ENCODE measurements around the gene BTG4. TPM values are rescaled to one million over a fixed set of nuclear protein-coding genes. Genes with fewer than 3 reads are reported as not detected.
A peak's percentile ranks its signal among the peaks of the same experiment; 100 is the strongest.

Gene BTG4
- total RNA-seq, 3 donors from 2014 or later (not counting 1 experiment from before 2014, with no cell fraction given): not detected

GRCh38 chr11:111535281-111535680, 23.1 kb upstream of the BTG4 start:
- no peaks in the 10 kb centered on the region for H3K9me3 ChIP-seq (ENCODE audit: control insufficient read depth, insufficient read depth, low read length)
- H3K27ac Mint-ChIP-seq: no peak overlapping the region
- 83% methylated on average over 6 of the region's 6 CpGs for WGBS (ENCODE audit: insufficient coverage)
- DNase-seq (no peak), ATAC-seq (no peak)
- H3K27me3 Mint-ChIP-seq (ENCODE audit: low read depth in 2 of 2): peaks cover 53 to 63% of the 10 kb centered on the region in 2 donors
- peaks cover 10% of the 10 kb centered on the region for H3K4me1 ChIP-seq (ENCODE audit: control insufficient read depth, insufficient read depth, low read length)
- TF ChIP-seq, protein P1, sequence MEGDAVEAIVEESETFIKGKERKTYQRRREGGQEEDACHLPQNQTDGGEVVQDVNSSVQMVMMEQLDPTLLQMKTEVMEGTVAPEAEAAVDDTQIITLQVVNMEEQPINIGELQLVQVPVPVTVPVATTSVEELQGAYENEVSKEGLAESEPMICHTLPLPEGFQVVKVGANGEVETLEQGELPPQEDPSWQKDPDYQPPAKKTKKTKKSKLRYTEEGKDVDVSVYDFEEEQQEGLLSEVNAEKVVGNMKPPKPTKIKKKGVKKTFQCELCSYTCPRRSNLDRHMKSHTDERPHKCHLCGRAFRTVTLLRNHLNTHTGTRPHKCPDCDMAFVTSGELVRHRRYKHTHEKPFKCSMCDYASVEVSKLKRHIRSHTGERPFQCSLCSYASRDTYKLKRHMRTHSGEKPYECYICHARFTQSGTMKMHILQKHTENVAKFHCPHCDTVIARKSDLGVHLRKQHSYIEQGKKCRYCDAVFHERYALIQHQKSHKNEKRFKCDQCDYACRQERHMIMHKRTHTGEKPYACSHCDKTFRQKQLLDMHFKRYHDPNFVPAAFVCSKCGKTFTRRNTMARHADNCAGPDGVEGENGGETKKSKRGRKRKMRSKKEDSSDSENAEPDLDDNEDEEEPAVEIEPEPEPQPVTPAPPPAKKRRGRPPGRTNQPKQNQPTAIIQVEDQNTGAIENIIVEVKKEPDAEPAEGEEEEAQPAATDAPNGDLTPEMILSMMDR (IDR thresholded peaks at IDR 0.05): no peak
- H3K27me3 ChIP-seq (ENCODE audit: control insufficient read depth, insufficient read depth, low read length): peaks cover 22% of the 10 kb centered on the region
- H3K4me1 Mint-ChIP-seq: peaks cover 7 to 16% of the 10 kb centered on the region in 2 donors
- H3K27ac ChIP-seq (ENCODE audit: low read length): no peak overlapping the region
- no peaks in the 10 kb centered on the region for H3K36me3 ChIP-seq (ENCODE audit: control insufficient read depth, insufficient read depth, low read length)
- H3K4me3 Mint-ChIP-seq: no peak overlapping the region
- no peaks in the 10 kb centered on the region for H3K9me3 Mint-ChIP-seq
- no peak overlapping the region for H3K4me3 ChIP-seq (ENCODE audit: low read length)
- intact Hi-C loops (cut with micrococcal nuclease): no loop called here
- no peaks in the 10 kb centered on the region for H3K36me3 Mint-ChIP-seq

GRCh38 chr11:111532365-111532709, 20.2 kb upstream of the BTG4 start:
- intact Hi-C loops (cut with micrococcal nuclease): no loop called here
- ATAC-seq (no peak), DNase-seq (no peak)
- WGBS (ENCODE audit: insufficient coverage): 86% methylated on average over 5 of the region's 5 CpGs
- no peaks in the 10 kb centered on the region for H3K9me3 ChIP-seq (ENCODE audit: control insufficient read depth, insufficient read depth, low read length)
- H3K36me3 ChIP-seq (ENCODE audit: control insufficient read depth, insufficient read depth, low read length): no peaks in the 10 kb centered on the region
- no peak overlapping the region for H3K4me3 ChIP-seq (ENCODE audit: low read length)
- no peak overlapping the region for H3K27ac Mint-ChIP-seq
- peaks cover 13% of the 10 kb centered on the region for H3K27me3 ChIP-seq (ENCODE audit: control insufficient read depth, insufficient read depth, low read length)
- peaks cover 0 to 4% of the 10 kb centered on the region in 2 donors for H3K4me1 Mint-ChIP-seq
- no peaks in the 10 kb centered on the region for H3K4me1 ChIP-seq (ENCODE audit: control insufficient read depth, insufficient read depth, low read length)
- H3K27ac ChIP-seq (ENCODE audit: low read length): no peak overlapping the region
- H3K27me3 Mint-ChIP-seq (ENCODE audit: low read depth in 2 of 2): peaks cover 38 to 41% of the 10 kb centered on the region in 2 donors
- no peaks in the 10 kb centered on the region for H3K9me3 Mint-ChIP-seq
- TF ChIP-seq, protein P1 (IDR thresholded peaks at IDR 0.05): no peak
- no peak overlapping the region for H3K4me3 Mint-ChIP-seq
- no peaks in the 10 kb centered on the region for H3K36me3 Mint-ChIP-seq

DNA sequence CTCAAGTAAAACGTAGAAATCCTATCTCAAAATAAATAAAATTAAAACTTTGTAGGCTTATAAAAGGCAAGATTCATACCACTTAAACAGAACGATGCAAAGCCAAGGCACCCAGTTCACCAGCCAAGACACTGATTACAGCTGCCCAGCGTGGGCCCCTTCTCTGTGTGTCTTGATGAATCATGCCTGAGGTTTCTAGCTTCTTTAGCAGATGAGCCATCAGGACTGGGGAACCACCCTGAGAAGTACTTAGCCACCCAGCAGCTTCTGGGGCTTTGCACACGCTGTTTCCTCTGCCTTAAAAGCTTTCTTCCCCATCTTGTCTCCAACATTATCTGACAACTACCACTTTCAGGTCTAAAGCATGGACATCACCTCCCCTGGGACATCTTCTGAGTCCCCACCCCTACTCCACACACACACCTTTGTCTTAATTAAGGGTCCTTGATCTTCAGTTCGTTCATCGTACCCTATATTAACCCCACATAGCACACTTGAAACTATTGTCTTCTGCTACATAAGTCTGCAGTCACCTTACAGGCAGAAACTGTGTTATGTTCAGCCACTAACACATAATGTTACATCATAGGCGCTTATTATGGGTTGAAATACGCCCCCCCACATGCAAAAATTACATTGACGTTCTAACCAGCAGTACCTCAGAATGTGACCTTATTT, 19.6 kb upstream of the BTG4 start:
- peaks cover 11% of the 10 kb centered on the region for H3K27me3 ChIP-seq (ENCODE audit: control insufficient read depth, insufficient read depth, low read length)
- TF ChIP-seq, protein P1 (IDR thresholded peaks at IDR 0.05): no peak
- H3K9me3 Mint-ChIP-seq: no peaks in the 10 kb centered on the region
- intact Hi-C loops (cut with micrococcal nuclease): no loop called here
- H3K27ac Mint-ChIP-seq: no peak overlapping the region
- no peak overlapping the region for H3K4me3 ChIP-seq (ENCODE audit: low read length)
- no peak overlapping the region for H3K4me3 Mint-ChIP-seq
- H3K9me3 ChIP-seq (ENCODE audit: control insufficient read depth, insufficient read depth, low read length): no peaks in the 10 kb centered on the region
- H3K36me3 Mint-ChIP-seq: no peaks in the 10 kb centered on the region
- H3K36me3 ChIP-seq (ENCODE audit: control insufficient read depth, insufficient read depth, low read length): no peaks in the 10 kb centered on the region
- peaks cover 0 to 4% of the 10 kb centered on the region in 2 donors for H3K4me1 Mint-ChIP-seq
- WGBS (ENCODE audit: insufficient coverage): 70% methylated on average over 9 of the region's 9 CpGs
- no peaks in the 10 kb centered on the region for H3K4me1 ChIP-seq (ENCODE audit: control insufficient read depth, insufficient read depth, low read length)
- peak in 1 of 2 donors; percentile 58 for DNase-seq
- H3K27ac ChIP-seq (ENCODE audit: low read length): no peak overlapping the region
- peak; percentile 69 to 86 (median 78) for ATAC-seq
- peaks cover 36 to 37% of the 10 kb centered on the region in 2 donors for H3K27me3 Mint-ChIP-seq (ENCODE audit: low read depth in 2 of 2)

DNA sequence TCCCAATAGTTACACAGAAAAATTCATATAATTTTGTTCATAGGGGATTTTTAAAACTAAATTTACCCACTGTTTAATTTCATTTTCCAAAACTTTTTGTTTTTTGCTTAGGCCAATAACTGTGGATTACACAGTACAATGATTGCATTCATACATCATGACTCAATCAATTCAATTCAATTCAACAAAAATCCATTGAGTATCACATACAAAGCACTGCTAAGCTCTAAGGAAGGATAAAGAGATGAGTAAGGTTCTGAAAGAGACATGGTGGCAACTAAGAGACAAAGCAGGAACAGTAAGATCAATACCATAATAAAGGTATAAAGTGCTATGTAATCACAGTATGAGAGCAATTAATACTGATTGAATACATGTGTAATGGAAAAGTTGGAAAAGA, 18.9 kb upstream of the BTG4 start:
- no peaks in the 10 kb centered on the region for H3K4me1 ChIP-seq (ENCODE audit: control insufficient read depth, insufficient read depth, low read length)
- H3K27ac Mint-ChIP-seq: no peak overlapping the region
- peaks cover 30 to 36% of the 10 kb centered on the region in 2 donors for H3K27me3 Mint-ChIP-seq (ENCODE audit: low read depth in 2 of 2)

More for the DNA sequence above, 18.9 kb upstream of the BTG4 start:
- Histone ChIP-seq H3K4me3 (ENCODE audit: low read length) (no peak overlapping the region), H3K27me3 (ENCODE audit: control insufficient read depth, insufficient read depth, low read length) (peaks cover 11% of the 10 kb centered on the region), H3K36me3 (ENCODE audit: control insufficient read depth, insufficient read depth, low read length) (no peaks in the 10 kb centered on the region), H3K27ac (ENCODE audit: low read length) (no peak overlapping the region), H3K9me3 (ENCODE audit: control insufficient read depth, insufficient read depth, low read length) (no peaks in the 10 kb centered on the region)
- DNase-seq (no peak), ATAC-seq (no peak)
- no peak overlapping the region for H3K4me3 Mint-ChIP-seq
- TF ChIP-seq, protein P1 (IDR thresholded peaks at IDR 0.05): no peak
- H3K4me1 Mint-ChIP-seq: peaks cover 0 to 4% of the 10 kb centered on the region in 2 donors
- no peaks in the 10 kb centered on the region for H3K36me3 Mint-ChIP-seq
- H3K9me3 Mint-ChIP-seq: no peaks in the 10 kb centered on the region
- intact Hi-C loops (cut with micrococcal nuclease): no loop called here
